IMR-90 (cell line): ENCODE results near the gene CNDP1. TPM values are rescaled to one million over a fixed set of nuclear protein-coding genes. Genes with fewer than 3 reads are reported as not detected.

Source experiments
- ATAC-seq: fragments of 200-7000 bp; cut with Tn5 transposase; 2 replicates; pipeline ENCODE4 v1.9.1; 2020; ENCODE audit warnings: low read depth, mild to moderate bottlenecking, moderate library complexity
- BruUV-seq: library from RNA; stranded (reverse); fragments of 400-500 nt; replicated peaks from 2 replicates; lab custom pipeline; 2021; lab: Mats Ljungman, UMichigan
- CTCF ChIA-PET: fragments of 300-600 bp; formaldehyde crosslinking; extraction: SDS; loops from one replicate; lab custom pipeline; 2021; ENCODE audit warnings: antibody characterized with exemption; lab: Yijun Ruan, JAX
- POLR2A ChIA-PET: fragments of 300-600 bp; sonication (Branson Sonifier 250); formaldehyde crosslinking; loops from one replicate; lab custom pipeline; 2022; ENCODE audit warnings: antibody characterized with exemption; ENCODE audit not compliant: unreplicated experiment; lab: Charles Lee
- DNase-seq: peaks from one replicate; pipeline ENCODE4 v3.0.0; 2013
- H2AFZ ChIP-seq: replicated peaks from 2 replicates; pipeline ENCODE3; 2013; ENCODE audit warnings: low read length, mild to moderate bottlenecking; ENCODE audit not compliant: poor library complexity
- H2AK5ac ChIP-seq: 2 replicates; pipeline ENCODE4 v1.6.1; 2013; ENCODE audit warnings: low read depth, low read length, inconsistent platforms
- H2AK9ac ChIP-seq: replicated peaks from 2 replicates; pipeline ENCODE3; 2013; ENCODE audit warnings: mild to moderate bottlenecking, low read depth, low read length, moderate library complexity; ENCODE audit not compliant: poor library complexity
- H2BK120ac ChIP-seq: 2 replicates; pipeline ENCODE4 v1.6.1; 2013; ENCODE audit warnings: low read depth, low read length, inconsistent platforms
- H2BK15ac ChIP-seq: 3 replicates; pipeline ENCODE4 v1.6.1; 2013; ENCODE audit warnings: low read depth, low read length, inconsistent platforms
- H2BK20ac ChIP-seq: 2 replicates; pipeline ENCODE4 v1.6.1; 2013; ENCODE audit warnings: low read depth, mild to moderate bottlenecking, inconsistent platforms, low read length, moderate library complexity
- H2BK5ac ChIP-seq: 2 replicates; pipeline ENCODE4 v1.6.1; 2013; ENCODE audit warnings: mild to moderate bottlenecking, low read depth, low read length, inconsistent platforms; ENCODE audit not compliant: poor library complexity, severe bottlenecking
- H3K14ac ChIP-seq: replicated peaks from 2 replicates; pipeline ENCODE4 v1.6.1; 2013; ENCODE audit warnings: low read depth, low read length, inconsistent platforms
- H3K18ac ChIP-seq: 2 replicates; pipeline ENCODE4 v1.6.1; 2013; ENCODE audit warnings: low read depth, low read length, control low read depth
- H3K23ac ChIP-seq: 2 replicates; pipeline ENCODE4 v1.6.1; 2013; ENCODE audit warnings: low read depth, low read length, inconsistent platforms
- H3K27ac ChIP-seq: 2 replicates; pipeline ENCODE4 v1.5.1; 2013; ENCODE audit warnings: mild to moderate bottlenecking, control low read depth, low read length; ENCODE audit not compliant: insufficient read depth
- H3K27me3 ChIP-seq: 2 replicates; pipeline ENCODE4 v1.6.1; 2013; ENCODE audit warnings: low read length; ENCODE audit not compliant: control insufficient read depth, insufficient read depth
- H3K36me3 ChIP-seq: 2 replicates; pipeline ENCODE4 v1.6.1; 2013; ENCODE audit warnings: low read length, mixed read lengths; ENCODE audit not compliant: control insufficient read depth, insufficient read depth
- H3K4ac ChIP-seq: 2 replicates; pipeline ENCODE4 v1.6.1; 2013; ENCODE audit warnings: low read depth, low read length, inconsistent platforms
- H3K4me1 ChIP-seq: 2 replicates; pipeline ENCODE4 v1.6.1; 2013; ENCODE audit warnings: low read length, mixed read lengths; ENCODE audit not compliant: control insufficient read depth, insufficient read depth
- H3K4me2 ChIP-seq: 2 replicates; pipeline ENCODE4 v1.6.1; 2013; ENCODE audit warnings: low read depth, mild to moderate bottlenecking, control low read depth, low read length, moderate library complexity
- H3K4me3 ChIP-seq: 2 replicates; pipeline ENCODE4 v1.5.1; 2013; ENCODE audit warnings: low read depth, mild to moderate bottlenecking, control low read depth, low read length, moderate library complexity; ENCODE audit not compliant: insufficient read depth
- H3K56ac ChIP-seq: 2 replicates; pipeline ENCODE4 v1.6.1; 2013; ENCODE audit warnings: low read length, inconsistent platforms; ENCODE audit not compliant: insufficient read depth; ENCODE audit errors: extremely low read depth
- H3K79me1 ChIP-seq, 2 experiments: 2 replicates each; pipeline ENCODE4 v1.6.1; 2013; ENCODE audit warnings: low read length in 2 of 2, inconsistent platforms in 1 of 2, low read depth in 1 of 2
- H3K9ac ChIP-seq: 2 replicates; pipeline ENCODE4 v1.6.1; 2013; ENCODE audit warnings: low read depth, low read length, control low read depth
- H3K9me1 ChIP-seq: 2 replicates; pipeline ENCODE4 v1.6.1; 2013; ENCODE audit warnings: low read length, inconsistent platforms; ENCODE audit not compliant: insufficient read depth
- H3K9me3 ChIP-seq: 2 replicates; pipeline ENCODE4 v1.6.1; 2013; ENCODE audit warnings: low read length; ENCODE audit not compliant: control insufficient read depth, insufficient read depth
- H4K20me1 ChIP-seq: 2 replicates; pipeline ENCODE4 v1.6.1; 2013; ENCODE audit warnings: low read length, inconsistent platforms; ENCODE audit not compliant: insufficient read depth
- H4K5ac ChIP-seq: 2 replicates; pipeline ENCODE4 v1.6.1; 2013; ENCODE audit warnings: mild to moderate bottlenecking, low read depth, low read length, control low read depth
- H4K8ac ChIP-seq, 2 experiments: 2 replicates each; pipeline ENCODE4 v1.6.1; 2013; ENCODE audit warnings: low read depth in 2 of 2, low read length in 2 of 2, control low read depth in 1 of 2, inconsistent platforms in 1 of 2
- H4K91ac ChIP-seq: 2 replicates; pipeline ENCODE4 v1.6.1; 2013; ENCODE audit warnings: low read depth, low read length, inconsistent platforms; ENCODE audit not compliant: insufficient read depth
- BHLHE40 ChIP-seq: fragments of 150-350 bp; IDR thresholded peaks from 2 replicates; pipeline ENCODE4 v1.6.1; 2016; ENCODE audit warnings: mild to moderate bottlenecking, low read depth, low read length
- CEBPB ChIP-seq: IDR thresholded peaks from 2 replicates; pipeline ENCODE4 v1.6.1; 2012; ENCODE audit warnings: low read depth, low read length, improper control_type of control experiment
- CHD1 ChIP-seq: IDR thresholded peaks from 2 replicates; pipeline ENCODE4 v1.6.1; 2012; ENCODE audit warnings: low read depth, low read length, improper control_type of control experiment
- CTCF ChIP-seq: conservative IDR thresholded peaks from 2 replicates; pipeline ENCODE4 v1.5.1; 2012; ENCODE audit warnings: mild to moderate bottlenecking, low read depth, low read length, improper control_type of control experiment
- ELK1 ChIP-seq: fragments of 150-350 bp; IDR thresholded peaks from 2 replicates; pipeline ENCODE4 v1.6.1; 2016; ENCODE audit warnings: low read depth, mild to moderate bottlenecking, low read length, moderate library complexity, borderline replicate concordance
- FOS ChIP-seq: fragments of 150-350 bp; IDR thresholded peaks from 2 replicates; pipeline ENCODE4 v1.6.1; 2016; ENCODE audit warnings: low read depth, low read length
- MAFK ChIP-seq: IDR thresholded peaks from 2 replicates; pipeline ENCODE4 v1.6.1; 2012; ENCODE audit warnings: low read depth, low read length, improper control_type of control experiment
- MAZ ChIP-seq: IDR thresholded peaks from 2 replicates; pipeline ENCODE4 v1.6.1; 2012; ENCODE audit warnings: low read depth, mild to moderate bottlenecking, low read length, improper control_type of control experiment, moderate library complexity, borderline replicate concordance
- MXI1 ChIP-seq: IDR thresholded peaks from 2 replicates; pipeline ENCODE4 v1.6.1; 2012; ENCODE audit warnings: low read depth, mild to moderate bottlenecking, low read length, moderate library complexity, borderline replicate concordance
- NFE2L2 ChIP-seq: fragments of 150-350 bp; IDR thresholded peaks from 2 replicates; pipeline ENCODE4 v1.6.1; 2016; ENCODE audit warnings: low read depth, mild to moderate bottlenecking, low read length
- POLR2A ChIP-seq: IDR thresholded peaks from 2 replicates; pipeline ENCODE4 v1.6.1; 2012; ENCODE audit warnings: mild to moderate bottlenecking, low read depth, low read length
- RAD21 ChIP-seq: IDR thresholded peaks from 2 replicates; pipeline ENCODE4 v1.6.1; 2012; ENCODE audit warnings: low read length, improper control_type of control experiment
- RCOR1 ChIP-seq: IDR thresholded peaks from 2 replicates; pipeline ENCODE4 v1.6.1; 2012; ENCODE audit warnings: mild to moderate bottlenecking, low read length, improper control_type of control experiment; ENCODE audit not compliant: insufficient replicate concordance
- RFX5 ChIP-seq: IDR thresholded peaks from 2 replicates; pipeline ENCODE4 v1.8.0; 2012; ENCODE audit warnings: low read depth, mild to moderate bottlenecking, low read length, moderate library complexity
- SMC3 ChIP-seq: fragments of 150-350 bp; IDR thresholded peaks from 2 replicates; pipeline ENCODE4 v1.6.1; 2016; ENCODE audit warnings: low read depth, mild to moderate bottlenecking, antibody characterized with exemption, low read length, moderate library complexity
- USF2 ChIP-seq: fragments of 150-350 bp; IDR thresholded peaks from 2 replicates; pipeline ENCODE4 v1.6.1; 2017; ENCODE audit warnings: mild to moderate bottlenecking, antibody characterized with exemption, low read length, low read depth
- WGBS, 2 experiments: methylation state at CpG; one replicate each; pipeline versions ENCODE4 v1.1.5 to v1.1.7; 2013; ENCODE audit warnings: missing lambda C conversion rate in 2 of 2; ENCODE audit not compliant: insufficient read length in 1 of 2; ENCODE audit errors: extremely low coverage in 2 of 2; 5-methylcytosine and 5-hydroxymethylcytosine counted together
- dilution Hi-C: fragments of 300-500 bp; cut with HindIII; formaldehyde crosslinking; loops from one replicate; pipeline ENCODE4 v1.14.3; 2018; ENCODE audit warnings: low sequenced_read_pairs; ENCODE audit not compliant: unreplicated experiment
- in situ Hi-C: fragments of 300-500 bp; cut with MboI; formaldehyde crosslinking; loops from 3 replicates; pipeline ENCODE4 v1.14.3; 2019; ENCODE audit warnings: low sequenced_read_pairs, inconsistent platforms, mixed read lengths
- intact Hi-C: fragments of 100-400 bp; cut with micrococcal nuclease; formaldehyde crosslinking; loops from 2 replicates; pipeline ENCODE4 v1.10.0; 2022
- polyA plus RNA-seq, 3 experiments: library from polyadenylated mRNA; depleted of rRNA; stranded (reverse); fragments of >200 nt; gene quantifications; 2 replicates each; pipeline ENCODE4 v1.2.3, GENCODE V29; 2012; ENCODE audit warnings: low replicate concordance in 1 of 3
- total RNA-seq: library from RNA; depleted of rRNA; stranded (reverse); fragments of >200 nt; gene quantifications from 2 replicates; pipeline ENCODE4 v1.2.3, GENCODE V29; 2012

CNDP1 gene
- total and polyA plus RNA-seq, 2 of the 4 experiments (the other 2 are of a cell fraction), result not detected

GRCh38 chr18:74604774-74605173 is 70.5 kb downstream of the CNDP1 start:
- DNase-seq (peak; percentile 67), ATAC-seq (peak; percentile 83)
- Histone ChIP-seq H3K9me3 (no peaks in the 10 kb centered on the region), H3K27ac (peak overlapping the region; percentile 85), H2AK5ac (peak overlapping the region; percentile 49; the same call in 1 of the 2 replicates), H2BK15ac (peak overlapping the region; percentile 54; the same call in 2 of the 3 replicates), H2BK120ac (peak overlapping the region; percentile 89), H4K20me1 (no peaks in the 10 kb centered on the region; the same call in 1 of the 2 replicates), H3K18ac (peak overlapping the region; percentile 99), H3K56ac (peak overlapping the region; percentile 12; the same call in 1 of the 2 replicates), H2AFZ (peak overlapping the region; percentile 8), H3K9me1 (peaks cover 19% of the 10 kb centered on the region), H2BK5ac (peak overlapping the region; percentile 85), H3K9ac (0 out of 2 replicates have a peak overlapping the region, but pooled peaks have one; percentile 34), H4K91ac (peak overlapping the region; percentile 94), H4K5ac (peak overlapping the region; percentile 99), H3K4ac (peak overlapping the region; percentile 87), H3K27me3 (no peaks in the 10 kb centered on the region), H2BK20ac (peak overlapping the region; percentile 98), H3K4me3 (no peak overlapping the region), H3K4me1 (peaks cover 18% of the 10 kb centered on the region), H3K79me1 (peaks cover 44 to 81% of the 10 kb centered on the region in 2 experiments), H3K23ac (peak overlapping the region; percentile 94), H3K36me3 (no peaks in the 10 kb centered on the region), H3K14ac (peak overlapping the region; percentile 53), H4K8ac (peak overlapping the region; percentile 53 to 58), H3K4me2 (peak overlapping the region; percentile 62), H2AK9ac (peak overlapping the region; percentile 12)
- TF ChIP-seq CTCF (no peak), RAD21 (no peak), MXI1 (no peak), FOS (no peak), MAFK (no peak), BHLHE40 (no peak), CEBPB (no peak), ELK1 (no peak), CHD1 (no peak), USF2 (no peak), SMC3 (no peak), RCOR1 (no peak), MAZ (no peak), POLR2A (no peak), NFE2L2 (no peak), RFX5 (no peak)
- intact Hi-C loops (no loop called here), in situ Hi-C loops (no loop called here), dilution Hi-C loops (no loop called here)
- ChIA-PET POLR2A (no interaction called here), CTCF (no interaction called here)
- whole genome bisulfite sequencing, 2 experiments, result 20% methylated on average over 1 of the region's 4 CpGs; no CpG with 5 or more reads in 1 of the 2 experiments
- no TSS peak for BruUV-seq
